HCT116 (cell line): Measurements from ENCODE around the gene ACY1. TPM values are rescaled to one million over a fixed set of nuclear protein-coding genes. Genes with fewer than 3 reads are reported as not detected.

Source experiments
- ATAC-seq: fragments of 200-7000 bp; cut with Tn5 transposase; 2 replicates; pipeline ENCODE4 v1.9.1; 2020; ENCODE audit warnings: mild to moderate bottlenecking, moderate library complexity
- BruUV-seq: library from RNA; stranded (reverse); fragments of 400-500 nt; replicated peaks from 2 replicates; lab custom pipeline; 2021; lab: Mats Ljungman, UMichigan
- CTCF ChIA-PET: fragments of 300-600 bp; sonication (Branson Sonifier 250); formaldehyde crosslinking; loops from one replicate; lab custom pipeline; 2021; ENCODE audit warnings: antibody characterized with exemption; lab: Charles Lee
- POLR2A ChIA-PET: fragments of 300-600, 350-600 bp; sonication (Branson Sonifier 250); formaldehyde crosslinking; loops from one replicate; lab custom pipeline; 2021; ENCODE audit warnings: antibody characterized with exemption; lab: Charles Lee
- RAD21 ChIA-PET, 2 experiments: fragments of 300-600 bp; sonication (Branson Sonifier 250); formaldehyde crosslinking; loops; one replicate each; lab custom pipeline; 2023; ENCODE audit warnings: low total read pairs in 2 of 2; ENCODE audit not compliant: uncharacterized antibody in 2 of 2, unreplicated experiment in 2 of 2, low non-redundant PET in 1 of 2; lab: Charles Lee
- DNase-seq: peaks from one replicate; pipeline ENCODE4 v3.0.0-alpha.2; 2010; ENCODE audit warnings: low read depth, low spot score
- H2AFZ ChIP-seq: fragments of 200-600 bp; shearing (Covaris generic), sonication (generic); 2 replicates; pipeline ENCODE4 v1.6.1; 2017; ENCODE audit warnings: low read depth, mixed run types, mixed read lengths, antibody characterized with exemption, low read length; ENCODE audit not compliant: poor library complexity, severe bottlenecking
- H3K27ac ChIP-seq: 2 replicates; pipeline ENCODE4 v1.5.1; 2012; ENCODE audit warnings: low read depth, low read length
- H3K27me3 ChIP-seq: fragments of 200-600 bp; sonication (generic); 2 replicates; pipeline ENCODE4 v1.6.1; 2016; ENCODE audit warnings: mixed run types, low read length, mixed read lengths; ENCODE audit not compliant: insufficient read depth
- H3K36me3 ChIP-seq, 2 experiments: fragments of 200-500 bp in 1 of 2; fragments of 200-600 bp in 1 of 2; sonication (Bioruptor generic) in 1 of 2; sonication (generic) in 1 of 2; 2 replicates each; pipeline versions ENCODE4 v1.5.1 to v1.6.1; 2014 to 2016; ENCODE audit warnings: low read length in 2 of 2, inconsistent platforms in 1 of 2, mixed read lengths in 1 of 2, mixed run types in 1 of 2; ENCODE audit not compliant: insufficient read depth in 2 of 2, control insufficient read depth in 1 of 2
- H3K4me1 ChIP-seq, 2 experiments: fragments of 200-600 bp in 1 of 2; sonication (generic) in 1 of 2; 2 replicates each; pipeline versions ENCODE4 v1.5.1 to v1.6.1; 2012 to 2017; ENCODE audit warnings: low read length in 2 of 2, inconsistent platforms in 1 of 2, mild to moderate bottlenecking in 1 of 2, mixed read lengths in 1 of 2, mixed run types in 1 of 2, moderate library complexity in 1 of 2; ENCODE audit not compliant: insufficient read depth in 2 of 2, control insufficient read depth in 1 of 2
- H3K4me2 ChIP-seq: fragments of 200-600 bp; sonication (generic); 2 replicates; pipeline ENCODE4 v1.6.1; 2017; ENCODE audit warnings: mixed run types, low read length, mixed read lengths
- H3K4me3 ChIP-seq, 2 experiments: fragments of 200-600 bp in 1 of 2; sonication (generic) in 1 of 2; replicated peaks in 1 of 2; 2 replicates each; pipeline ENCODE4 v1.5.1; 2011 to 2016; ENCODE audit warnings: low read length in 2 of 2, control low read depth in 1 of 2, low read depth in 1 of 2, mild to moderate bottlenecking in 1 of 2, mixed read lengths in 1 of 2, mixed run types in 1 of 2
- H3K79me2 ChIP-seq: fragments of 200-600 bp; sonication (generic); 2 replicates; pipeline ENCODE4 v1.6.1; 2017; ENCODE audit warnings: mild to moderate bottlenecking, mixed run types, low read length, moderate library complexity, mixed read lengths; ENCODE audit not compliant: insufficient read depth
- H3K9ac ChIP-seq: fragments of 200-600 bp; sonication (generic); 2 replicates; pipeline ENCODE4 v1.6.1; 2016; ENCODE audit warnings: low read length, mixed read lengths
- H3K9me2 ChIP-seq: fragments of 200-600 bp; sonication (generic), shearing (Covaris generic); 2 replicates; pipeline ENCODE4 v1.6.1; 2017; ENCODE audit warnings: mixed run types, mild to moderate bottlenecking, moderate library complexity; ENCODE audit not compliant: insufficient read depth
- H3K9me3 ChIP-seq, 2 experiments: fragments of 200-500 bp in 1 of 2; fragments of 200-600 bp in 1 of 2; sonication (Bioruptor generic) in 1 of 2; sonication (generic) in 1 of 2; 2 replicates each; pipeline ENCODE4 v1.6.1; 2014 to 2017; ENCODE audit warnings: low read length in 2 of 2, mixed read lengths in 2 of 2, inconsistent platforms in 1 of 2, low read depth in 1 of 2, mild to moderate bottlenecking in 1 of 2, mixed run types in 1 of 2, moderate library complexity in 1 of 2; ENCODE audit not compliant: control insufficient read depth in 1 of 2, insufficient read depth in 1 of 2
- H4K20me1 ChIP-seq: fragments of 200-600 bp; sonication (generic), shearing (Covaris generic); 2 replicates; pipeline ENCODE4 v1.6.1; 2017; ENCODE audit warnings: mixed run types, mild to moderate bottlenecking, moderate library complexity; ENCODE audit not compliant: insufficient read depth
- ATF3 ChIP-seq: IDR thresholded peaks from 2 replicates; pipeline ENCODE4 v1.6.1; 2012
- CBX3 ChIP-seq: IDR thresholded peaks from 2 replicates; pipeline ENCODE4 v1.6.1; 2012; ENCODE audit warnings: low read depth
- CTCF ChIP-seq, 3 experiments: fragments of 200-600 bp in 1 of 3; sonication (generic) in 1 of 3; IDR thresholded peaks in 2 of 3; conservative IDR thresholded peaks in 1 of 3; 2 replicates each; pipeline ENCODE4 v1.5.1; 2012 to 2017; ENCODE audit warnings: low read depth in 2 of 3, low read length in 2 of 3, antibody characterized with exemption in 1 of 3, borderline replicate concordance in 1 of 3, control low read depth in 1 of 3, mild to moderate bottlenecking in 1 of 3, mixed read lengths in 1 of 3, mixed run types in 1 of 3, moderate library complexity in 1 of 3; ENCODE audit not compliant: insufficient read depth in 1 of 3
- EGR1 ChIP-seq: IDR thresholded peaks from 2 replicates; pipeline ENCODE4 v1.6.1; 2012; ENCODE audit warnings: low read depth
- ELF1 ChIP-seq: IDR thresholded peaks from 2 replicates; pipeline ENCODE4 v1.6.1; 2012; ENCODE audit warnings: low read depth, borderline replicate concordance
- EZH2 ChIP-seq: fragments of 200-600 bp; sonication (generic); IDR thresholded peaks from 2 replicates; pipeline ENCODE4 v1.6.1; 2017; ENCODE audit warnings: antibody characterized with exemption, mixed run types
- EZH2phosphoT487 ChIP-seq: fragments of 200-600 bp; IDR thresholded peaks from 2 replicates; pipeline ENCODE4 v1.6.1; 2018; ENCODE audit warnings: antibody characterized with exemption, borderline replicate concordance
- JUND ChIP-seq: IDR thresholded peaks from 2 replicates; pipeline ENCODE4 v1.6.1; 2012
- TCF7L2 ChIP-seq: IDR thresholded peaks from 2 replicates; pipeline ENCODE4 v1.7.0; 2011; ENCODE audit warnings: borderline replicate concordance, inconsistent platforms; ENCODE audit not compliant: insufficient read depth, insufficient read length; ENCODE audit errors: extremely low read depth
- YY1 ChIP-seq: IDR thresholded peaks from 2 replicates; pipeline ENCODE4 v1.6.1; 2011; ENCODE audit warnings: low read length, low read depth, moderate library complexity, mild to moderate bottlenecking; ENCODE audit not compliant: insufficient replicate concordance; ENCODE audit errors: extremely low read depth
- ZFX ChIP-seq: fragments of 450-650 bp; IDR thresholded peaks from 2 replicates; pipeline ENCODE4 v1.6.1; 2017
- ZNF274 ChIP-seq: fragments of 200-500 bp; sonication (Bioruptor generic); IDR thresholded peaks from 2 replicates; pipeline ENCODE4 v1.6.1; 2014; ENCODE audit warnings: mild to moderate bottlenecking, low read depth, low read length, inconsistent platforms
- intact Hi-C: fragments of 100-400 bp; cut with micrococcal nuclease; formaldehyde crosslinking; loops from 2 replicates; pipeline ENCODE4 v1.10.0; 2022
- total RNA-seq: library from RNA; stranded (reverse); gene quantifications from one replicate; pipeline ENCODE4 v1.2.1, GENCODE V29; 2021; ENCODE audit not compliant: unreplicated experiment

Gene ACY1
- total RNA-seq, 1 experiment from 2014 or later: 73.2 TPM

DNA sequence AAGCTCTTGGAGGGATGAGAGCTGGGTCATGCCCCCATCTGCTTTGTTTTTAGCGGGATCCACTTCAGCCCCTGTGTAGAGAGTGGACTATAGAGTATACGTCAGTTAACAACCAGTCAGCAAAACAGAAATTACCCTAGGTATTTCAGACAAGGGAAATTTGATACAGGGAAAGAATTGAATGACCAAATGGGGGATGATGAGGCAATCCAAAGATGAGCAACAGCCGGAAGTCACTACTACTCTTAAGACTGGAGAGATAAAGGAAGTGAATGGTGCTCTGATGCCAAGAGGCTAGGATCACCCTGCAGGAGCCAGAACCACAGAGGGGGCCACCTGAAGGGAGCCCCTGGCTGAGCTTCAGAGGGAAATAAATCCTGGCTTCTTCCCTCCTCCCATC lies 29.9 kb upstream of the ACY1 start:
- H3K27ac ChIP-seq: no peak overlapping the region
- no peaks in the 10 kb centered on the region for H3K9me3 ChIP-seq
- ChIA-PET CTCF (interaction anchor here (1.4 kb wide), 1 partner anchor 12 kb away, joined by 4 read pairs; the partner anchor contains the start of gene RRP9), RAD21 (no interaction called here), POLR2A (interaction anchor here (1.5 kb wide), 1 partner anchor 11 kb away, joined by 3 read pairs; no protein-coding TSS in a partner anchor)
- no peak overlapping the region for H3K4me2 ChIP-seq
- no peaks in the 10 kb centered on the region for H3K27me3 ChIP-seq
- H3K4me3 ChIP-seq: no peak overlapping the region
- H3K4me1 ChIP-seq: no peaks in the 10 kb centered on the region
- no peaks in the 10 kb centered on the region for H3K79me2 ChIP-seq
- no peak overlapping the region for H2AFZ ChIP-seq
- ATAC-seq (no peak), DNase-seq (no peak)
- H3K9me2 ChIP-seq: no peaks in the 10 kb centered on the region
- TF ChIP-seq ELF1 (no peak), EZH2phosphoT487 (no peak), EZH2 (no peak), ZNF274 (no peak), TCF7L2 (no peak), JUND (no peak), CBX3 (no peak), EGR1 (no peak), ATF3 (no peak), CTCF (IDR thresholded peaks at IDR 0.05 in 2 of 3, conservative IDR thresholded peaks at IDR 0.05 in 1 of 3; ENCODE audit: borderline replicate concordance in 1 of 3, insufficient read depth in 1 of 3, low read depth in 2 of 3, low read length in 2 of 3) (no peak), YY1 (no peak), ZFX (no peak)
- no peak overlapping the region for H3K9ac ChIP-seq
- no TSS peak for BruUV-seq
- no peaks in the 10 kb centered on the region for H3K36me3 ChIP-seq
- intact Hi-C loops: no loop called here
- H4K20me1 ChIP-seq: no peaks in the 10 kb centered on the region
